GM12874 (cell line): ENCODE measurements around the gene SLBP.

Source experiments
- TF ChIP-seq, protein P1 (sequence below): IDR thresholded peaks from 2 replicates; pipeline ENCODE4 v1.5.1; 2011; ENCODE audit warnings: low read depth, mild to moderate bottlenecking, control low read depth, low read length, moderate library complexity; ENCODE audit not compliant: insufficient read depth

The SLBP gene

DNA sequence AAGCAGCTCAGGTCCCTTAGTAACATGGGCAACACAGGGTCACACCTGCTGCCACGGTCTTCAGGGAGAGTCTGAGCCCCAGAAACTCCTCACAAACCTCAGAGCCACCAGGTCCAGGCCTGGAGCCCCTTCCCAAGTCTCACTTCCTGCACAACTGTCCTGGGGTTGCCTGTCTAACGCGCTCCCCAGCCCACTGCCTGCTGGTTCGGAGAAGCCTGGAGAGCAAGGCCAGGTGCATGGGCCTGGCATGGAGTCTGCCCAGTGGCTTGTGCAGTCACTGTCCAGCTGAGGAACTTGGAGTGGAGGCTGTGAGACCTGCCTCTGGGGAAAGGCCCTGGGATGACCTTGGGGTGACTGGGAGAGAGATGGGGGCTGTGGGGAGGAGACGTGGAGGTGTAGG lies 56.0 kb downstream of the SLBP start:
- TF ChIP-seq, protein P1, sequence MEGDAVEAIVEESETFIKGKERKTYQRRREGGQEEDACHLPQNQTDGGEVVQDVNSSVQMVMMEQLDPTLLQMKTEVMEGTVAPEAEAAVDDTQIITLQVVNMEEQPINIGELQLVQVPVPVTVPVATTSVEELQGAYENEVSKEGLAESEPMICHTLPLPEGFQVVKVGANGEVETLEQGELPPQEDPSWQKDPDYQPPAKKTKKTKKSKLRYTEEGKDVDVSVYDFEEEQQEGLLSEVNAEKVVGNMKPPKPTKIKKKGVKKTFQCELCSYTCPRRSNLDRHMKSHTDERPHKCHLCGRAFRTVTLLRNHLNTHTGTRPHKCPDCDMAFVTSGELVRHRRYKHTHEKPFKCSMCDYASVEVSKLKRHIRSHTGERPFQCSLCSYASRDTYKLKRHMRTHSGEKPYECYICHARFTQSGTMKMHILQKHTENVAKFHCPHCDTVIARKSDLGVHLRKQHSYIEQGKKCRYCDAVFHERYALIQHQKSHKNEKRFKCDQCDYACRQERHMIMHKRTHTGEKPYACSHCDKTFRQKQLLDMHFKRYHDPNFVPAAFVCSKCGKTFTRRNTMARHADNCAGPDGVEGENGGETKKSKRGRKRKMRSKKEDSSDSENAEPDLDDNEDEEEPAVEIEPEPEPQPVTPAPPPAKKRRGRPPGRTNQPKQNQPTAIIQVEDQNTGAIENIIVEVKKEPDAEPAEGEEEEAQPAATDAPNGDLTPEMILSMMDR = no peak

DNA sequence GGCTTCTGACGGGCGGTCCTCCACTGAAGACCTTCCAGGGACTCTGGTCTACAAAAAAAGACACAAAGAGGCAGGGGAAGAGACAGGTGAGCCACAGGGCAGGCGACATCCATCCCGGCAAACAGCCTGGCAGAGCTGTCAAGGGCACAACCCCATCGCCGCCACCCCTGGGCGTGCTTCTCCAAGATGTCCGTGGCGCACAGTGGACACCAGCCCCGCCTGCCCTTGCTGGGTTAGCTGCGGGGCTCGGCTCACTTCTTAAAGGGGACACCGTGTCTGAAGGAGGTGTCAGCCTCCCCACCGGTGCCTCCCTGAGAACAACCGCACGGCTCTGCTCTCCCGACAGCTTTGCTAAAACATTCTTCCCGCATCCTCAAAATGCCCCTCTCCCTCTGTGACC lies 56.4 kb downstream of the SLBP start:
- TF ChIP-seq, protein P1 = no peak

- TF ChIP-seq, protein P1 = no peak
Observed at GRCh38 chr4:1655081-1655480, 57.0 kb downstream of the SLBP start.

DNA sequence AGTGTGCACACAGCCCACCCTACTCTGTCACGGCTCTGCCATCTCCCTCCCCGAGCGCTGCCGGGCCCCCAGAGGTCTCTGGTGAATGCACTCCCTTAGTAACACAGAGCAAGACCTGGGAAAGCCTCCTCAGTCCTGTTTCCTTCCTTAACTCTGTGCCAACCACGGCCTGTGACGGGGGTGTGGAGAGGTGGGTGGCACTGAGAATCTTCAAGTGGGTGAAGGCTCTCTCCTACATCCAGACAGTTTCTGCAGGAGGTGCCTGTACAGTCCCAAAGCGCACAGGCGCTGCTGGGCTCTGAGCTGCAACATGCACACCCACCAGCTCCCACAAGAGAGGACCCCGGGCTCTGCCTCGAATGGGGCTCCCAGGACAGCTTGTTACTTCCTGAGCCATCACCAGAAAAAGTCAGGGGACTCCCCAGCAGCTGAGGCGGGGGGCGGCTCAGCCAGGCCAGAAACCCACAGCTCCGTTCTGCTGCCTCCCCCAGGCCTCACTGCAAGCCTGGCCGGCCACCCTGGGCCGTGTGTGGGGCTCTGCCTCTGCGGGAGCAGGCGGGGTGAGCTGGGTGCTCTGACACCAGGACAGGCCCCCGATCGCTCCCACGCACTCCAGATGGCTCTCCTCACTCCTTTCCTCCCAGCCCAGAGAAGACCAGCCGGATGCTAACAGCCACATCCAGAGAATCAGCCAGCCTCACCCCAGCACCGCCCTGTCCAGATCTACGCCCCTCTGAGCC lies 57.7 kb downstream of the SLBP start:
- TF ChIP-seq, protein P1 = no peak

DNA sequence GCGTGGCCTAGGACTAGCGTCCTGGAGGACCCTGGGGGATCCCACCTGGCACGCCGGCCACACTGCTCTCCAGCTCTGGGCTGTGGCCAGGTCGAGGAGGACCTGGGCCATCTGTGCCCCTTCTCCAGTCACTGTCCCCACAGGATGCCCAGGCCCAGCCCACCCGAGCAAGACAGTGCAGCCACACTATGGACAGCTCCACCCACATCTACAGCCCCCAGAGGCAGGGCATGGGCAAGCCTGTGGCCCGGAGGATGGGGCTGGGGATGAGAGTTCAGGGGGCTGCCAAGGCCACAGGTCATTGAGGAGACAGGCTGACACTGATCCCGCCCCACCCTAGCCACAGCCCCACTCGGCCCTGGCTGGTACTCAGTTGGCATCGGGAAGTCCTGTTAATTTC lies 58.3 kb downstream of the SLBP start:
- TF ChIP-seq, protein P1 = no peak

DNA sequence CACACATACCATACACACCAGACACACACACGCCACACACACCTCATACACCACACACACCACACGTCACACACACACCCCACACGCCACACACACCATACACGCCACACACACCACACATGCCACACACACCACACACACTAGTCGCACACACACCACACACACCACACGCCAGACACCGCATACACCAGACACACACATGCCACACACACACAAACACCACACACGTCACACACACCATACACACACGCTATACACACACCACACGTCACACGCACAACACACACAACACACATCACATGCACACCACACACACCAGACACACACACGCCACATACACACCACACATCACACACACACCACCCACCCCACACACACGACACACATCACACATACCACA lies 60.0 kb downstream of the SLBP start:
- TF ChIP-seq, protein P1 = no peak

DNA sequence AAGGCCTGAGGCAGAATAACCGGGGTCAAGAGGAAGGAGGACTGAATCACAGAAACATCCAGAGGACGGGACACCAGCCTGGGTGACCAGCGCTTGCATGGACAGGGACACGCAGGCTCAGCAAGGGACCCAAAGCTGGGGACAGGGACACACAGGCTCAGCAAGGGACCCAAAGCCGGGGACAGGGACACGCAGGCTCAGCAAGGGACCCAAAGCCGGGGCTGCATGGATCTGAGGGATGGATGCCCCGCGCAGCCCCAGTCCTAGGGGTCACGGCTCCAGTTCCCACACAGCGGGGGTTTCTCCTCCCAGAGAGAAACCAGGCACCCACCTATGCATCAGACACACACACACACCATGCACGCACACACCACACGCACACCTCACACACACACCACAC lies 60.5 kb downstream of the SLBP start:
- TF ChIP-seq, protein P1 = no peak

GRCh38 chr4:1648962-1649361 lies 63.2 kb downstream of the SLBP start:
- TF ChIP-seq, protein P1 = no peak
